ENCODE measurements around the gene SHC2.
"Not testable (repeated sequence)": the region's sequence is repeated elsewhere in the genome, so short reads cannot be mapped to it uniquely, and the experiment has no call there.

Gene SHC2

GRCh38 chr19:430701-431100 lies 30.1 kb downstream of the SHC2 start:
- ATAC-seq, result no peak
- TF ChIP-seq CSDC2 (CRISPR knock-in tag; IDR thresholded peaks at IDR 0.05) (no peak), CREB5 (CRISPR knock-in tag; IDR thresholded peaks at IDR 0.05; ENCODE audit: low read depth) (no peak), TSHZ2 (CRISPR knock-in tag; IDR thresholded peaks at IDR 0.05) (no peak), ESRRG (CRISPR knock-in tag; IDR thresholded peaks at IDR 0.05) (no peak), RARB (CRISPR knock-in tag; IDR thresholded peaks at IDR 0.05) (no peak)

- TF ChIP-seq CREB5 (CRISPR knock-in tag; IDR thresholded peaks at IDR 0.05; ENCODE audit: low read depth) (no peak), ZNF8 (CRISPR knock-in tag; IDR thresholded peaks at IDR 0.05) (no peak), TCF4 (CRISPR knock-in tag; IDR thresholded peaks at IDR 0.05; ENCODE audit: borderline replicate concordance) (no peak), ZNF70 (CRISPR knock-in tag; IDR thresholded peaks at IDR 0.05) (no peak), GLIS3 (CRISPR knock-in tag; IDR thresholded peaks at IDR 0.05) (no peak), TOX (CRISPR knock-in tag; IDR thresholded peaks at IDR 0.05; ENCODE audit: borderline replicate concordance) (no peak), ARNTL (CRISPR knock-in tag; IDR thresholded peaks at IDR 0.05; ENCODE audit: borderline replicate concordance, low read depth) (no peak), POU6F1 (CRISPR knock-in tag; IDR thresholded peaks at IDR 0.05; ENCODE audit: borderline replicate concordance, low read depth) (no peak), SNAI2 (CRISPR knock-in tag; IDR thresholded peaks at IDR 0.05) (no peak), ZFP30 (CRISPR knock-in tag; IDR thresholded peaks at IDR 0.05) (no peak), OSR1 (CRISPR knock-in tag; IDR thresholded peaks at IDR 0.05) (no peak), ESRRG (CRISPR knock-in tag; IDR thresholded peaks at IDR 0.05) (no peak), CSRNP3 (CRISPR knock-in tag; IDR thresholded peaks at IDR 0.05) (no peak), CSDC2 (CRISPR knock-in tag; IDR thresholded peaks at IDR 0.05) (no peak), BACH2 (CRISPR knock-in tag; IDR thresholded peaks at IDR 0.05; ENCODE audit: borderline replicate concordance) (no peak), TSHZ2 (CRISPR knock-in tag; IDR thresholded peaks at IDR 0.05) (no peak), ZC3H10 (CRISPR knock-in tag; IDR thresholded peaks at IDR 0.05) (no peak), PATZ1 (CRISPR knock-in tag; IDR thresholded peaks at IDR 0.05; ENCODE audit: borderline replicate concordance) (no peak), ZNF565 (CRISPR knock-in tag; conservative IDR thresholded peaks at IDR 0.05; ENCODE audit: low read depth) (no peak)
- no peak for ATAC-seq
Measured at GRCh38 chr19:428149-428548, 32.7 kb downstream of the SHC2 start.

- not testable (repeated sequence) for ATAC-seq
Measured at GRCh38 chr19:427675-428074, 33.2 kb downstream of the SHC2 start.

All from SK-N-SH treated with all-trans-retinoic acid at 6 μM for 48 hours (cell line).